ENCODE results near the gene ICOS.

Gene ICOS

GRCh38 chr2:204008352-204008751, 71.8 kb downstream of the ICOS start:
- DNase-seq (ENCODE audit: low read depth): no peak
- H3K4me3 ChIP-seq (ENCODE audit: control insufficient read depth, low read depth, low read length): no peak overlapping the region
- no peak for TF ChIP-seq CTCF (IDR thresholded peaks at IDR 0.05; ENCODE audit: control insufficient read depth, insufficient read depth, low read depth, low read length, missing control alignments)

- DNase-seq (ENCODE audit: low read depth): no peak
- no peak for TF ChIP-seq CTCF (IDR thresholded peaks at IDR 0.05; ENCODE audit: control insufficient read depth, insufficient read depth, low read depth, low read length, missing control alignments)
- no peak overlapping the region for H3K4me3 ChIP-seq (ENCODE audit: control insufficient read depth, low read depth, low read length)
Observed at GRCh38 chr2:204010628-204011560, 74.3 kb downstream of the ICOS start.
